ENCODE results near the gene TMED9.

DNA sequence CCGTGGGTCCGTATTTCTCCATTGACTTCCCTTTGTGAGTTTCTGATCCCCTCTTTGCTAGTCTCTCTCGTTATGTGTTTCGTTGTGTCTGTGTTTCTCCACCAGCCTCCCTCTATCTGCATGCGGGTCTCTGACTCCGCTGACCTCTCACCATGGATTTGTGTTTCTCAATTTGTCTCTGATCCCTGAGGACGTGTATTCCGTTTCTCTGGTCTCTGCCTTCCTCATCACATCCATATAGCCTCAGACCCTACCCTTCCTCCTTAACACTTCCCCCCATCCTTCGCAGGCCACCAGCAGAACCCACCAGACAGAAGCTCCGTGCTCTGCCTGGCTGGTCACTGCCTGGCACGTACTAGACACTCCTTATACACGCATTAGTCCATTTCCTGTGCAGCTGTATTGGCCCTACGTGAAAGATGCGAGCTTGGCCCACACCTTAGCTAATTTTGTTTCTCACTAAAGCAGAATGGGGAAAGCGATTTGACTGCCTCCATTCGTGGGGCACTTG lies 8.6 kb downstream of the TMED9 start:
- TF ChIP-seq, protein P1, sequence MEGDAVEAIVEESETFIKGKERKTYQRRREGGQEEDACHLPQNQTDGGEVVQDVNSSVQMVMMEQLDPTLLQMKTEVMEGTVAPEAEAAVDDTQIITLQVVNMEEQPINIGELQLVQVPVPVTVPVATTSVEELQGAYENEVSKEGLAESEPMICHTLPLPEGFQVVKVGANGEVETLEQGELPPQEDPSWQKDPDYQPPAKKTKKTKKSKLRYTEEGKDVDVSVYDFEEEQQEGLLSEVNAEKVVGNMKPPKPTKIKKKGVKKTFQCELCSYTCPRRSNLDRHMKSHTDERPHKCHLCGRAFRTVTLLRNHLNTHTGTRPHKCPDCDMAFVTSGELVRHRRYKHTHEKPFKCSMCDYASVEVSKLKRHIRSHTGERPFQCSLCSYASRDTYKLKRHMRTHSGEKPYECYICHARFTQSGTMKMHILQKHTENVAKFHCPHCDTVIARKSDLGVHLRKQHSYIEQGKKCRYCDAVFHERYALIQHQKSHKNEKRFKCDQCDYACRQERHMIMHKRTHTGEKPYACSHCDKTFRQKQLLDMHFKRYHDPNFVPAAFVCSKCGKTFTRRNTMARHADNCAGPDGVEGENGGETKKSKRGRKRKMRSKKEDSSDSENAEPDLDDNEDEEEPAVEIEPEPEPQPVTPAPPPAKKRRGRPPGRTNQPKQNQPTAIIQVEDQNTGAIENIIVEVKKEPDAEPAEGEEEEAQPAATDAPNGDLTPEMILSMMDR (IDR thresholded peaks at IDR 0.05) = no peak
- TF ChIP-seq POLR2A (IDR thresholded peaks at IDR 0.05) = no peak
